Stimulated activated CD4-positive, alpha-beta T cell treated with anti-CD3 and anti-CD28 coated beads, TNF-alpha, amount 100 ng/mL, for 24 hours (primary cell): ENCODE results near the gene PPIL6.
A peak's percentile ranks its signal among the peaks of the same experiment; 100 is the strongest.

Experiments
- DNase-seq, 3 experiments: peaks; one replicate each; pipeline ENCODE4 v3.0.0-alpha.2; 2020; ENCODE audit warnings: low read depth in 3 of 3

Gene PPIL6

GRCh38 chr6:109440331-109441068, at the start of gene PPIL6, which contains the start of gene SMPD2:
TSS of gene PPIL6 (minus strand) at chr6:109440628. CDS start at chr6:109440590, 38 bp downstream.
TSS of gene SMPD2 (plus strand) at chr6:109440724. CDS start at chr6:109441122, 398 bp downstream.
- DNase-seq: peak in 2 of 3 experiments; percentile 47 to 71

DNA sequence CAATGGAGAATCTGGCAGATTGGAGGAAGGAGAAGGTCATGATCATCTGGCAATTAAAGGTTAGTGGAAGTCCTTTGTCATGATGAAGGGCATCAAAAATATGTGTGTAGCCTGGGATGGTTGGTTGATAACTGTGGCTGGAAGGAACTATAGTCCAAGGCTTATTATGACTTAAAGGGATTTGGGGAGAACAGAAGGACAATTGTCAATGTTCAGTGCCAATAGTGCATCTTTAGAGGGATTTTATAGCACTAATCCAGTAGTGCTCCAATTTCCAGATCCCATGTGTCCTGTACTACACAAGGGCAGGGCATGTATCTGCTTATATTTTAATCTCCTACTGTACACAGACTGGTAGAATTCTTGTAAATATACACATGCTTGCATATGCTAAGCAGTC, 47.6 kb upstream of the PPIL6 start:
- DNase-seq: no peak

DNA sequence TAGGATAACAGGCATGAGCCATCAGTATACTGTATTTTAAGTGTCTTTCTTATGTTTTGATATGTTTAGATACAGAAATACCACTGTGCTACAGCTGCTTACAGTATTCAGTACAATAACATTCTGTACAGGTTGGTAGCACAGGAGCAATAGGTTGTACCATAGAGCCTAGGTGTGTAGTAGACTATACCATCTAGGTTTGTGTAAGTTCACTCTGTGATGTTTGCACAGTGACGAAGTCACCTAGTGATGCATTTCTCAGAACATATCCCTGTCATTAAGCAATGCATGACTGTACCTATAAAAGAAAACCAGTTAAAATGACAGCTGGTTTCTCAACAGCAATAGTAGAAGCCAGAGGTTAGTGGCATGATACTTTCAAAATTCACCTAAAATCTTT, 45.6 kb upstream of the PPIL6 start:
- DNase-seq: no peak

GRCh38 chr6:109485266-109485935, 45.0 kb upstream of the PPIL6 start:
- no peak for DNase-seq

DNA sequence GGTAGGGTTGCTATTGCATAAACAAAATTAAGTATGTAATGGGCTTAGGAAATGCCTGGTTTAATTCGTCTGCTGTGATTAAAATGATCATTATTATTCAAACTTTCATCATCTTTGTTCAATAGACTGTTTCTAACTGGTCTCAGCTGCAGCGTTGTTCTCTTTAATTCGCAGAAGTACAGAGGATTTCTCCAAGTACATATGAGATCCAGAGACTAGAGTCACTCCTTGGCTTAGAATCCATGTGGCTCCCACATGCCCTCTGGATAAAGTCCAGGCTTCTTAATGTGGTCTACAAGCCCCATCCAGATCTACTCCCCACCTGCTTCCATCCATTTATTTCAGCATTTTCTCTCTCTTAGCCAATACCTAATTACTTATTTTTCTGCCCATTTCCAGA, 43.7 kb upstream of the PPIL6 start:
- no peak for DNase-seq

- DNase-seq: no peak
Measured at GRCh38 chr6:109483735-109484057, 43.3 kb upstream of the PPIL6 start.

DNA sequence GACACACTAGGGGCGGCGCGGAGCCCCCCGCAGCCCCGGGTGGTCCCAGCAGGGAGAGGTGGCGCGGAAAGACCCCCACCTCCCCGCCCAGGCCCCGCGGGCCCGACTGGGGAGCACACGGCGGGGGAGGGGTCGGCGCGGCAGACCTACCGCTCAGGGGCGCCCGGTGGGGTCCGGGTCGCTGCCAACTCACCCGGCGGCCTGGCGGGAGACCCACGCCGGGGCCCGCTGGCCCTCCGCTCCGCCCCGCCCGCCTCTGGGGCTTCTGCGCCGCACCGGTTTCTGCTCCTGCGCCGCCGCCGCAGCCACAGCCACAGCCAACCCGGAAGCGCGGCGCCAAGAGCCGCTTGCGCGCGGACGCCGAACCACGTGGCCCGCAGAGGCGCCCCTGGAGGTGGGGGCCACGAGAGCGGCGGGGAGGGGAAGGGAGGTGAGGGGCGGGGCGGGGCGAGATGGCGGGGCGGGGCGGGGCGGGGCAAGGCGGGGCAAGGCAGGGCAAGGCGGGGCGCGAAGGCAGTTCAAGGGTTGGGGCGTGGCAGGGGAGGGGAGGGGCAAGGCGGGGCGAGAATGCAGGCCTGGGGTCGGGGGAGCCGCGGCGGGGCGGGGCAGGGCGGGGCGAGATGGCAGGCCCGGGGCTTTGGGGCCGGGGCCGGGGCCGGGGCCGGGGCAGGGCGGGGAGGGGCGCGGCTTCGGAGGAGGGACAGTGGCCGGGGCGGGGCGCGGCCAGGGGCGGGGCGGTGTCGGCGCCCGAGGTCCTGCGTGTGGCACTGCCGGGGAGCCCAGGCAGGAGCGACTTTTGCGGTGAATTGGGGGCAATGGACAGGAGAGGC, 42.7 kb upstream of the PPIL6 start, which contains the start of gene ZBTB24:
Gene ZBTB24, minus strand, starts transcription at position 315 of the 830 bp plus-strand sequence. CDS start 1,193 bp downstream, outside the sequence.
- peak; percentile 74 to 88 (median 80) for DNase-seq

DNA sequence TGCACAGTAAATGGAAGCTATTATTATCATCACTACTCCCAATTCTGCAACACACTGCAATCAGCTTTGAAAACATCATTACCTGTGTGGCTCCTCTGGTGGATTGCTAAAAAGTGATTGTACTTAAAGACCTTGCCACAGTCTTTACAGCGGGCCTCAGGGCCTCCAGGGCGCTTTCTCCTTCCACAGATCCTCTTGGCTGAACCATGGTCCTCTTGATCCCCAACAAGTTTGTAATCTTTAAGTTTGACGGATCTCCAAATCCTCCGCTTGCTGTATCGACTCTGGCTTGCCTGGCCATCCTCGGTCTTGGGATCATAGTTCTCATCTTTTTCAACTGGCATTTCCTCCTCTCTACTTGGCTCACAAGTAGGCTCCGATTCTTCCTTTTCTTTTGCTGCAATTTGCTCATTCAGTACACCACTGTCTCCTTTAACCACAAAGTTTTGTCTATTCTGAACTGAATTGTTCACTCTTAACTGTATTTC, 40.6 kb upstream of the PPIL6 start:
- DNase-seq: no peak

- DNase-seq: no peak
Measured at GRCh38 chr6:109478841-109479624, 38.6 kb upstream of the PPIL6 start.

DNA sequence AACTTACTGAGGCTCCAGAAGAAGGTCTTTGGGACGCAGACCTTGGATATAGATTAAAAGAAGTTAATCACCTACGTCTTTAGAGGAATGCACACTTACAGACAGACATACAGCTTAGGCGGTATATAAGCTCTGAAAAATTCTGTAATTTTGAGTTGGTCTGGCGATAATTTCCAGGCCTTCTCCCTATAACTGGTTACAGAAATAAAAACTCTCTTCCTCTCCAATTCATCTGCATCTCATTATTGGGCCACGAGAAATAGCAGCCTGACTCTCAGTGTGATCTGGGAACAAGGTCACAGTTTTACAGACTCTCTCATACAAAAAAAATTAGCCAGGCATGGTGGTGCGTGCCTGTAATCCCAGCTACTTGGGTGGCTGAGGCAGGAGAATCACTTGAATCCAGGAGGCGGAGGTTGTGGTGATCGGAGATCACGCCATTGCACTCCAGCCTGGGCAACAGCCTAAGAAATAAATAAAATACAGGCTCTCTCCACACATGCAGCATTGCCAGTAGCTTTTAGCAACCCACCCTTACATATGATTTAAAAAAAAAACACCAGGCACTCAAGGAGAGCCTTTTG, 37.9 kb upstream of the PPIL6 start:
- DNase-seq: no peak

DNA sequence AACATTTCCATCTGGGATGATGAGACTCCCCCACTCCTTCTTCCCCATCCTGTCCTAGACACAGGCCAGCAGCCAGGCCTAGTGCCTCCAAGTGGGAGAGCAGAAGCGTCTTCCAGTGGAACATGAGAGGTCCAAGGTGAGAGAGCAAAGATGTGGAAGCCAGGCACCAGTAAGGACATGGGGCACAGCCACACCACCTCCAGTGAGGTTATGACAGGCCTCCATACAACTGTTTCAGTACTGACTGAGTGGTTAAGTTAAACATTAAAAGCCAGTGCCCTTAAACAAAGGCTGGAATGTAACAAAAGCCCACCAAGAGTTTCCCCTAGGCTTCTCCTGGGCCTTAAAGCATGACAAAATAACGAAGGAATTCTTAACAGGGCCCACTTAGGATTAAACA, 37.3 kb upstream of the PPIL6 start:
- no peak for DNase-seq

- no peak for DNase-seq
Measured at GRCh38 chr6:109477184-109477583, 36.8 kb upstream of the PPIL6 start.

- DNase-seq: no peak
Measured at GRCh38 chr6:109475625-109476024, 35.2 kb upstream of the PPIL6 start.

DNA sequence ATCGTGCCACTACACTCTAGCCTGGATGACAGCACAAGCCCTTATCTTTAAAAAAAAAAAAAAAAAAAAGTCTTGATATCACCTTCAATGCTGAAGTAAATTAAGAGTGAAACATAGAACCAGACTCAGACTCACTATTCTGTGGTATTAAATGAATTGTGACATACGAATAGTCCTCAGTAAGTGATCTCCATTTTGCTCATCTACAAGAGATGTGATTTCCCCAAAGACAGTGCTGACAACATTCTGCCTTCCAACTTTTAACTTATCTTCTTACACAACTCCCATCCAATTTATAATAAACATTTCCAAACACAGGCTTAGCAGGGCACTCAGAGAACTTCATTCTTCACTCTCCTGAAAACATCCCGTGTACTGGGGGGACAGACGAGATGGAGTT, 34.6 kb upstream of the PPIL6 start:
- DNase-seq: no peak

DNA sequence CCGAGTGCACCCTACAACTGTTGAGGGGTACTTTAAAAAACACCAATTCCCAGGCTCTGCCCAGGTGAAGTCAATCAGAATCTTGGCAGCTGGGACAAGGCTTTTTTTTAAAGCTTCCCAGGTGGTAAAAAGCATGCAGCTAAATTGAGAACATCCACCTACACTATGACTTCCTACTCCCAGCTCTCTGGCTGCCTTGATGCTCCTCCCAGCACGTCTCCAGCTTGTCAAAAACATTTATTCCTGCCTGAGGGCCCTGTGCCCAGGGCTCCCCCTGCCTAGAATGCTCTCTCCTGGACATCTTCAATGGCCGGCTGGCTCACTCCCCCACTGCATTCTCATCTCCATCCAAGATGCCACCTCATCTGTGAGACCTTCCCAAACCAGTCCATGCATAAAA, 32.7 kb upstream of the PPIL6 start:
- no peak for DNase-seq

DNA sequence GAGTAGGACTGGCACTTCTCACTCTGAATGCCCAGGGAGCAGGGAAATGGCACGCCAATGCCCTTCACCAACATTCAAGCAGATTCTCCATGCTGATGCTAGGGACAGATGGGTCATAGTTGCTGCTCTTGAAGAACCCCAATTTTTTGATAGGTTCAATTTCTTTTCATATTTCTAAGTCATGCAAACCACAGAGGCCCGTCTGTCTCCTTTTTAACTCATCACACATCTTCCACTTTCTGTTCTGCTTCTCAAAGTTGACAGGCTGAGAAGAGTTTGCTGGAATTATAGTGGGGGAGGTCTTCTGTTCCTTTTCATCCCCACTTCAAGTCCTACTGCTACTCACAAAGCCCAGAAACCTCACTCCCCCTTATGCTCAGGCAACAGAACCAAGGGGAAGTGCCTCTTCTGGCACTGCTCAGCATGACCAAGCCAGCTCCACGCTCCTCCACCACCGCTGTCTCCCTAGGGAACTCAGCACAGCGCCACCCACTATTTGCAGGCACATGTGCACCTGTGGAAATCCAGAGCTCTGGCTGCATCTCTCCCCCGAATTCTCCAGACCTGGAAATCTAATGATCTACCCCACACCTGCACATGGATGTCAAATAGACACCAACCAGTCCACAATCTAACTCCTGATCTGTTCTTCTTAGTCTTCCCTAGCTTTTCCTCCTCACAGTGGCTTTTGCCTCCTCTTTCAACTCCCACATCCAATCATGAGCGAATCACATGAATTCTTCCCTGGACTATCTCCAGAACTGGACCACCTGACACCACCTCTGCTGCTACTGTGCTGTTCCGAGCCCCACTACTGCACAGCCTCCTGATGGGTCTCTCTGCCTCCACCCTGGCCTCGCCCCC, 31.9 kb upstream of the PPIL6 start:
- no peak for DNase-seq

- DNase-seq: no peak
Measured at GRCh38 chr6:109471105-109471810, 30.8 kb upstream of the PPIL6 start.

DNA sequence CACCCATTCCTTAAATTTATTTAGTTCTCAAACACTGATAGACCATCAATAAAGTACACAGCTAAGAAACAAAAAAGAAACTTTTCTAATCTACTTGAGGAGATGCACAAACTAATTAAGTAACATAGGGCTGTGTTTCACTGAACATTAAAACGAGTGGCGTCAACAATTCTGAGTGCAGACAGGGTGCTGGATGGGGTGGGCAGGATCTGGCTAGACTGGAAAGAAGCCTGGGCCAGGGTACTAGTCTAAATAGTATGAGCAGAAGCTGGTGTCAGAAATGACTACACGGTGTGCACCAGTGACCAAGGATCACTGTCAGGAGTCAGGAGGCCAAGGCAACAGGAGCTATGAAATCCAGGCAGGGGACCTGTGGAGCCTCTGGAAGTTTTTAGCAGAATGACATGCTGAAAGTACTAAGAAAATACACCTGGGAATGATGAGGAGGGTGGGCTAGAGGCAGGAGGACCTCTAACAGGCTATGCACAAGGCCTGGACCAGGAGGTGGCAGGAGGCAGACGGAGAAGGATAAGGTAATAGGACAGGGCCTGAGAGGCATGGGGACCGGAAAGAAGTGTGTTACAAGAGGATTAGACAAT, 29.3 kb upstream of the PPIL6 start:
- DNase-seq: no peak

DNA sequence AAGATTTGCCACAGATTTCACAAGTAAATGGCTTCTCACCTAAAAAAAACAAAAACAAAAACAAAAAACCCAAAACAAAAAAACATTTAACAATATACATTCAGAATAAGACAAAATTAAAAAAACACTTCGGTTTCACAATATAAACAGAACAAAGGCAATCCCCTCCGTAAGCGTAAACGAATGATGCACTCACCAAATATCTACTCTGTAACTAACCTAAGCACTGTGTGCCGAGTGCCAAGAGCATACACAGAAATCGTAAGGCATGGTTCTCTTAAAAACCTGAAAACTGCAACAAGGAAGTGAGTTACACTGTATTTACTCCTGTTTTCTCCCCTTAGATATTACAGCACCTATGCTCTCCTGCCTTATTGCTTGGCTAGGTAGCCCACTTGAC, 27.3 kb upstream of the PPIL6 start:
- no peak for DNase-seq
